HK-2 (cell line): ENCODE measurements around the gene ADAM19.

ENCODE experiments used
- DNase-seq: peaks from one replicate; pipeline ENCODE4 v3.0.0-alpha.2; 2018; ENCODE audit not compliant: unreplicated experiment

The ADAM19 gene

GRCh38 chr5:157463621-157464518 is 111.7 kb downstream of the ADAM19 start:
- DNase-seq = no peak

DNA sequence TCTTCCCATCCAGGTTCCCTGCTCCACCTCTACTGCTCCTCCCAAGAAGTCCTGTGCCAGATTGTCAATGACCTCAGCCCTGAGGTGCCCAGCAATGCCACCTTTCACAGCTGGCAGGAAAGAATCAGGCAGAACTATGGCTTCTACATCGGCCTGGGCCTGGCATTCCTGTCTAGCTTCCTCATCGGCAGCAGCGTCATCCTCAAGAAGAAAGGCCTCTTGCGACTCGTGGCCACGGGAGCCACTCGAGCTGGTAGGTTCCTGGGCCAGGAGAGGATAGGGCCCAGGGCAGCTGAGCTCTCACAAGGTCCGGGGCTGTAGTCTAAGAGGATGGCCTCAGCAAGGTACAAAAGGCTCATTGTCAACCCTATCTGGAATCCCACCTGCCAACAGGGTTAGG is 112.5 kb downstream of the ADAM19 start:
- DNase-seq = no peak

- DNase-seq = no peak
Observed at GRCh38 chr5:157460921-157461792, 114.4 kb downstream of the ADAM19 start.

GRCh38 chr5:157459715-157460599 is 115.6 kb downstream of the ADAM19 start, which contains the start of gene NIPAL4:
Gene NIPAL4 (plus strand): TSS chr5:157460213. CDS start chr5:157460321, 108 bp downstream.
- DNase-seq = no peak

DNA sequence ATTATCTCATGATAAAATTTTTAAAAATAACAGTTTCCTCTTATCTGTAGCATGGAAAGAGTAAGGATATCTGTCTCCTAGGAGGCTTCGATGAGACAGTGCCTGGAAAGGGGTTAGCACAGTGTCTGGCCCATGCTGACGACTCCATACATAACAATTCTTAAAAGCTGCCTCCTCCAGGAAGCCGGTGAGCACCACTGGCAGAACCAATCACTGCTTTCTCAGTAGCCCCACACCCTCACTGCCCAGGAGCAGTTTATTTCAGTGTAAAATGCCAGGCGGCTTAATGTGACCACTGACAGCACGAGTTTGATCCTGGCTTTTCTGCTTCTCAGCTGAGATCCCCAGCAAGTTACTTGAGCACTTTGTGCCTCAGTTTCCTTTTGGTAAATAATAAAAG is 116.7 kb downstream of the ADAM19 start:
- no peak for DNase-seq

DNA sequence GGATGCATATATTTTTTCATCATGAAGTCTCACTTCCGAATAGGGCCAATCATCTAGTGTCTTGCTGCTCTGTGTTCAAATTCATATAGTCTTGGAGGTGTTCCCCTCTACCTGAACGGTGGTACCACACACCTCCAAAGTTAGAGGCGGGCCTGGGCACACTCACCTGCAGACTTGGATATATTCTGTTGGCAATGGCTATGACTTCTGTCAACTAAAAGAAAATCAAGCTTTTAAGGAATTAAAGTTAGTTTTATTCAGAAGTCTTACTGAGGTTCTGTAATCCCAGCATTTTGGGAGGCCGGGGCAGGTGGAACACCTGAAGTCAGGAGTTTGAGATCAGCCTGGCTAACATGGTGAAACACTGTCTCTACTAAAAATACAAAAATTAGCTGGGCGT is 118.2 kb downstream of the ADAM19 start:
- DNase-seq = no peak

DNA sequence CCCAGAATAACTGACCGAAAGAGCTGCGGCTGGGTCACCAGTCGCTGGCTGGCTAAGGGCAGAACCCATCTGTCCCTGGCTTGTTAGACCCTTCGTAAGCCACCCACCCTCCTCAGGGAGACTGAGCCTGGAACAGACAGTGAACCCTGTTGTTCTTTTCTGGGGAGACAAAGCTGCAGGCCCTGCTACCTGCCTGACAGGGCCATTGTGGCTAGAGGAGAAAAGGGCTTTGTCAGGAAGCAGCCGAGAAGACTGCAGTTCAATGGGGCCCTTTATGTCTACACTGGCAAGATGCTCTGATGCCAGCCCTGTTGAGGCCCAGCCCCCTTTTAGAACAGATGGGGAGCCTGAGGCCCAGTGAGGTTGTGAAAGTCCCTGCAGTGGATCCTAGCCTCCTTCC is 119.3 kb downstream of the ADAM19 start:
- no peak for DNase-seq

DNA sequence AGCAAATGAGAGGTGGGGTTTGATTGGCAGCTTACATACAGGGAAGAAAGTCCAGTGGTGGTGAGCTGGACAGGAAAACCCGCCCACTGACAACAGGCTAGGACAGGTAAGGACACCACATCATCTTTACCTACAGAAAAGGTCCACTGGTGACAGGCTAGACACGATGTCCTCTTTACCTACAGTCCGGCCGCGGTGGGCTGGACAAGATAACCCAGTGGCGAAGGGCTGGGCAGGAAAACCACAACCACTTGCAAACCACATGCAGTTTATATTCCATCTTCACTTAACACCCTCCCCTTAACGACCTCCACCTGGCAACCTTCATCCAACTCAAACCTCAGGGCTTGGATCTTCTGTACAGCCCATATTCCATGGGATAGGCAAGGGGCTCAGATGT is 120.5 kb downstream of the ADAM19 start:
- DNase-seq = no peak

DNA sequence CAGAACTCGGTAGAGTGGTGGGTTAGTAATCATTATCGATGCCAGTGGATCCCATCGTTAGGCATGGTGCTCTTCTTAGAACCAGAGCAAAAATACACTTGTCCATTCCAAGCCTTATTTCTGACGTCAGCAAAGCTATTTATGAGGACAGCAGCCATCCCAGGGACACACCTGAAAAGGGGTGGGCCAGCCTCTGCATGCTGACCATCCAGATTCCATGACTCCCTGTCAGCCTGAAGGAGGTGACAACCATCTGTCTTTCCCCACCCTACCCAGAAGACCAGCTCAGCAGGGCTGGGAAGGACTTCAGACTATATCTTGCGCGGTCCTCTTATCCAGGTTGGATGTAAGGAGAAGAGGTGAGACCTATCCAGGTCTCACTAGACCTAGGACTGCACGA is 121.3 kb downstream of the ADAM19 start:
- no peak for DNase-seq

- DNase-seq = no peak
Observed at GRCh38 chr5:157451806-157452205, 123.8 kb downstream of the ADAM19 start.

GRCh38 chr5:157450024-157450423 is 125.6 kb downstream of the ADAM19 start:
- DNase-seq = no peak

- no peak for DNase-seq
Observed at GRCh38 chr5:157449011-157449723, 126.4 kb downstream of the ADAM19 start.

- DNase-seq = no peak
Observed at GRCh38 chr5:157447201-157447637, 128.4 kb downstream of the ADAM19 start.

GRCh38 chr5:157446412-157446935 is 129.1 kb downstream of the ADAM19 start:
- no peak for DNase-seq

GRCh38 chr5:157445745-157446411 is 129.7 kb downstream of the ADAM19 start:
- DNase-seq = no peak

DNA sequence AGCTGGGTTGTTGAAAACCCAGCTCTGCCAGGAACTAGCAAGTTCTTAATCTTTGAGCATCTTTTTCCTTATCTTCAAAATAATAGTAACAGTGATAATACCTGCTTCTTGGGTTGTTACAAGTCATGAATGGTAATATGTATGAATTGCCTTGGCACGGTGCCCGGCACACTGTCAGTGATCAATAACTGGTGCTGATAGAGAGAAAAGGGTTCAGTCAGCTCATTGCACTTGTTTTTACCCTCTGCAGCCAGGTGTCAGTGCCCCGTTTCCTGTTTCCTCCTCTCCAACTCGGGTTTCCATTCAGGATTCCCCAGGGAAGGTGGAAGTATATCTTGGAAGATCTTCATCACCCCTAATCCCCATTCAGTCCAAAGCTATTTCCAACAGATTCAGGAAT is 131.4 kb downstream of the ADAM19 start:
- DNase-seq = no peak

DNA sequence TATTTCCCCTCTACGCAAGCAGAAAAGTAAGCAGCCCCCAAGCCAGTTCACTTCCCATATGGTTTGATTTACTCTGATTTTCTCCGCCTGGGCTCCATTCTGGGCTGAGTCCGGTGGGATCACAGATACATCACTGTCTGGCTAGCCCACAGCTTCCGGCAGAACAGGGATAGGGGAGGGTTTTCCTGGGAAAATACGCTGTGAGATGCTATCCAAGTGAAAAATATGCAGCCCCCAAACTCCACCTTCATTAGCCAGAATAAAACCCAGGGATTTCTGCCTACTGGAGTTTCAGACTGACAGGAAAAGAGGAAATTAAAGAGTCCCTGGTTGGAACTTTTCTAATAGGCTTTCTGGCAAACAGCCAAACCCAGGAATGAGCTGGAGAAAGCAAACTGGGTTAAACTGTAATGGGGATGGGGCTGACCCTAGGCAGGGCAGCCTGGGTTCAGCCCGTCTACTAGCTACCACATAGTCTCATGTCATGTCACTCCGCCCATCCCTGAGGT is 132.5 kb downstream of the ADAM19 start:
- DNase-seq = peak; percentile 22

- DNase-seq = no peak
Observed at GRCh38 chr5:157434096-157434495, 141.5 kb downstream of the ADAM19 start.

DNA sequence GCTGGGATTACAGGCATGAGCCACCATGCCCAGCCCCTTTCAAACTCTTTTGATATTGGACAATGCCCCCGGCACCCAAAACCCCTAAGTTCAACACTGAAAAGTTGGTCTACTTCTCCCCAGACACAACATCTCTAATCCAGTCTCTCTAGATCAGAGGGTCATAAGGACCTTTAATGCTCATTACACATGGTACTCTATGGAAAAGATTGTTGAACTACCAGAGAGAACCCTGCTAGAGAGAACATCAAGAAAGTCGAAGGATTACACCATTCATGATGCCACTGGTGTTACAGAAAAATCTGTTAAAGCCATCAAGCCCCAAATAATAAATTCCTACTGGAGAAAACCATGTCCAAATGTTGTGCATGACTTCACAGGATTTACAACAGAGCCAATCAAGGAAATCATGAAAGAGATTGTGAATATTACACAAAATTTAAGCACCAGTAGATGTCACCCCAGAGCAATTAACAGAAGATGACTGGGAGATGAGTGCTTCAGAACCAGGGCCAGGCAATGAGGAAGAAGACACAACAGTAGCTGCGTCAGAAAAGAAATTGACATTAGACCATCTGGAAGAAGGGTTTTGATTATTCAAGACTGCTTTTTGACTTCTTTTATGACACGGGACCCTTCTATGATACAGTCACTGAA is 143.9 kb downstream of the ADAM19 start:
- no peak for DNase-seq
